Activated CD4-positive, alpha-beta T cell treated with anti-CD3 and anti-CD28 coated beads, Interleukin-2, amount 50 U/mL, for 16 hours (primary cell): Measurements from ENCODE around the gene DSC1.

ENCODE experiments used
- DNase-seq: peaks from one replicate; pipeline ENCODE4 v3.0.0-alpha.2; 2020

DSC1 gene

DNA sequence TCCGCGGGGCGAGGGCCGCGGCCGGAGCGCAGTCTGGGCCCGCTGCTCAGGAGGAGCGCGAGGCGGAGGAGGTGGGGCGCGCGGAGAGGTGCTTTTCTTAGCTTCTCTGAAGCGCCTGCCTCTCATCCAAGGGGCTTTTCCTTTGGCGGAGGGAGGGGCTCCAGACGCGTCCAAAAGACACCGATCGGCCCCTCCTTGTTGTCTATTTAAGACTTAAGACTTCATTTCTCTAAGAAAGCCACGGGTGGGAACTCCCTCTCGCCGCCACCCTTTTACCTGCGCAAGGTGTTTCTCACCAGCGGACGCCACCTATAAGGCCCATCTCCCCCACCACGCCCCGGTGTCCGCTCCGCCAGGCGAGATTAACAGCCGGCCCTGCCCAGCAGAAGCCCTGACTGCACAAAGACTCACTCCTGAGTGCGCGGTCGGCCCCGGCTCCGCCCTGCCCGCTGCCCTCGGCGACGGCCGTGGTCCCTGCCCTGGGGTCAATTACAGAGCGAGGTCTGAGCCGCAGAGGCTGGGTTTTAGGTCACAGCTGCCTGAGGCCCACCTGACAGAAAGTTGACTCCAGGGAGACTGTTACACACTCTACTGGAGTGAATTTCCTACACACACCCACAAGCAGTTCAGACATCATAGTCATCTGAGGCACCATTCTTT, 60.5 kb downstream of the DSC1 start, which contains the start of gene DSC2:
Gene DSC2 (minus strand): TSS at position 397 of the 660 bp plus-strand sequence. CDS start 450 bp downstream, outside the sequence.
- DNase-seq, result no peak

DNA sequence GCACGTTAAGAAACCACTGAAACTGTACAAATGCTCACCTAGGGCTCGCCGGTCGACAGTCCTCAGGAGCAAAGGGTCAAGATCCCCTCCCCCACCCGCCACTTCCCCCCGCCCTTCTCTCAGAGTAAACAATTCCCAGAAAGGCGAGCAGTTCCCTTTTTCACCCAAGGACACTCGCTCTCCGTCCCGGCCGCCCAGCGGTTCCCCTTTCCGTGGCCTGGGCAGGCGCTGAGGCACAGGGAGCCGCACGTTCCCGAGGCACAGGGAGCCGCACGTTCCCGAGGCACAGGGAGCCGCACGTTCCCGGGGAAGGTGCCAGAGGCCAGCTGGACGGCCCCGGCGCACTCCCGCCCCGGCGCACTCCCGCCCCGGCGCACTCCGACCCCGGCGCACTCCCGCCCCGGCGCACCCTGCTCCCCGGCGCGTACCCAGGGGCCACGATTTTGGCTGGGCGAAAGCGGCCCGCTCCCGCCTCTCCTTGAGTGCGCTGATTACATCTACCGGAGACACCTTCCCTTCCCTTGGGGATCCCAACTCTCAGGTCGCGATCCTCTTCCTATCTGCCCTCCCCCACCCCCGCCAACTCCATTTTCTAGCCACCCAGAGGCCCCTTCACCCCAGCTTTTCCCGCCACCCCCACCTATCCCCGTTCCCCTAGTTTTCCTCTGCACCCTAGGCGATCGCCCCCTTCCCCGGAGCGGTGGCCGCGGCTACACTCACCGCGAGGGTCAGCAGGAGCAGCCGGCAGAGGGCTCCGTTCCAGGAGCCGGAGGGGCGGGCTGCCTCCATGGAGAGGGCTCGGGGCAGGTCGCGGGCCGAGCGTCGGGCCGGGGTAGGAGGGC, 61.3 kb downstream of the DSC1 start:
- DNase-seq, result no peak

DNA sequence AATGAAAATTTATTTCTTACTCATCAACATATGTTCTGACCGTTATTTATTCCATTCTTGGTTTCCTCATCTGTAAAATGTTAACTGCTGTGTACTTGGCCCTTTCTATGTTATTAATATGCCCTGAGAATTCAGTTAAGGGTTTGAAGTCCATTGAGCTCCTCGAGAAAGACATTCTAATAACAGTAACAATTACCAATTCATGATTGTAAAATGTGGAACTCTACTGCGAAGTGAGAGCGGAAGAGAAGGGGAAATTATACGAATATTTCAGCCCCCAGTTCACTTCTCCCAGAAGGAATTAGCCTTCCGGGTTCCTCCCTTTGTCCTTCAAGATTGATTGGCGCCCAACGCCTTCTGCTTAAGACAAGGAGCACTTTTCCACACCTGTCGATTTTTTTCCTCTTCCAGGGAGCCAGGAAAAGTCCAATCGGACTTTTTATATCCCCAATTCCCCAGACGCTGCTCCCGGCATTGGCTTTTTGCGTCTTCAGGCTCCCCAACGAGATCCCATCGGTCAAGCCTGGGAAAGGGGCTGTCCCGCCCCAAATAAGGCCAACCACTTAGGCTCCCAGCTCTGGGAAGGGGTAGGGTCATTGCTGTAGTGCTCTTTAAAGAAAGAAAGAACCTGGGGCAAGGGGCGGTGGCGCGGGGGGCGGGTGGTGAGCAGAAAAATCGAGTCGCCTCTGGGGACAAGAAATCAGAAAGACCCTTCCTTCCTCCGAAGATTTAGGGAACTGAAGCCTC, 62.0 kb downstream of the DSC1 start:
- no peak for DNase-seq

DNA sequence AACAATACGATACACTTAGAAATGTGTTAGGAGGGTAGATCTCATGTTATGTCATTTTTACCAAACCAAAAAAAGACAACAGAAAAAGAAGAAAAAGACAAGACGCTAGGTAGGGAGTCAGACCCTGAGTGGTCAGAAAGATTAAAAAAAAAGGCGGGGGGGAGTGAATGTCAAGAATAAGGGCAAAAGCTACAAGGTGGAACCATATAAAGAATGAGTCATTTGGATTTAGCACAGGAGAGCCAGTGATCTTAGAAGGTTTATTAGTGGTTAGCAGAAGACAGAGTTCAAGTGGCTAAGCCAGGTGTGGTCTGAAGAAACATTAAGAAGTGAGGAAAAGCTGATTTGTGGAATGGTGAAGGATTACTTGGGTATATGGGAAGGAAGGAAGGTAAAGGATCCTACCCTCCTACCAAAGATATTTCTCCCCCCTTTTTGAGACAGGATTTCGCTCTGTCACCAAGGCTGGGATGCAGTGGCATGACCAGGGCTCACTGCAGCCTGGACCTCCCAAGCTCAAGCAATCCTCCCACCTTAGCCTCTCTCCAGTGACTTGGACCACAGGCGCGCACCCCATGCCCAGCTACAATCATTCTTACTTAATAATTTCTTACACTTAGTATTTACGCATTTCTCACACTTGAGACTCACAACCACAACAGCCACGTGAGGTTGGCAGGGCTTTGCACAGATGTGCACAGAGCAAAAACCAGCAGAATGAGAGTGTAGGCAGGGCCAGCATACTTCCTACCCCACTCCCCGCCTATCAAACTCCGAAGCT, 63.0 kb downstream of the DSC1 start:
- DNase-seq, result no peak

DNA sequence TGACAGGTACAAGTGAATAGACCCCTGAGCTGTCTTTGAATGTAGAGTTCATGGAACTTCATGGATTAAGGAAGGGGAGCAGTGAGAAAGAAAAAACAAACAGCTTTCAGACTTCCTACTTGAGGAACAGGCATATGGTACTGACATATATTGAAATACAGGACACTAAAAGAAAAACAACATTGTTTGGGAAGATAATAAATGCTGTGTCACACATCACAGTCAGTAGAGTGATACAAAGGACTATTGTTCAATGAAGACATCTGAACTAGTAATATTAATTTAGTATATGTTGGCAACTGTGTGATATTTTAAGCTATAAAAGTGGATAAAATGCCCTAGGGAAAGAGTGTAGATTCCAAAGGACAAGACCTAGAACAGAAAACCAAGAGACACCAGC, 63.8 kb downstream of the DSC1 start:
- no peak for DNase-seq

DNA sequence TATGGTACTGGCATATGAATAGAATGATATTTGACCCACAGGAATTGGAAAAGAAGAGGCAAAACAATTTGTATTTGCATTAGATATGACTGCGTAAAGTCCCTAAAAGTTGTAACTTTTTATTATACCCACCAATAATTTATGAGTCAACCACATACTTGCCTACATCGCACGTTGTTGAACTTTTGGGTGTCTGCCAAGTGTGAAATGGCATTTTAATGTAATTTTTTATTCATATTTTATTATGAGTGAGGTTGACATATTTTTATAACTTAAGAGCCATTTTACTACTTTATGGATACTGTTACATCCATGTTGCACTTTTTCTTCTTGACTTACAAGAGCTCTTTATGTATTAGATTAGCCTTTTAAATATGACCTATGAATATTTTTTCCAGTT, 65.0 kb downstream of the DSC1 start:
- no peak for DNase-seq

DNA sequence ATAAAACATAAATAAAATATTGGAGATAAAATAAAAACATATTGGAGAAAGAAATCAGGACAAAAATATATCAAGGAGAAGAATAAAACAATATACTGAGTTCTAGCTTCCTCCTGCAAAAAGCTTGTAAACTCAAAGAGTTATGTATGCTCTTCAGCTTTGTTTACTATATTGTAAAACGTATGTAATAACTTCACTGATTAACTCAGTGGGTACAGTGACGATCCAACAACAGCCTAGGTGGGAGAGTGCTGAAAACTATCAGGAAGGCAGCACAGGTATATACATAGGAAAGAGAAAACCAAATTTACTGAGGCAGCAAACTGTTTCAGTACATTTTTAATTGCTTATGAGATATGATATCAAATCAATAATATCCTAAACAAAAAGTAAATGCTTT, 68.8 kb downstream of the DSC1 start:
- DNase-seq, result no peak

DNA sequence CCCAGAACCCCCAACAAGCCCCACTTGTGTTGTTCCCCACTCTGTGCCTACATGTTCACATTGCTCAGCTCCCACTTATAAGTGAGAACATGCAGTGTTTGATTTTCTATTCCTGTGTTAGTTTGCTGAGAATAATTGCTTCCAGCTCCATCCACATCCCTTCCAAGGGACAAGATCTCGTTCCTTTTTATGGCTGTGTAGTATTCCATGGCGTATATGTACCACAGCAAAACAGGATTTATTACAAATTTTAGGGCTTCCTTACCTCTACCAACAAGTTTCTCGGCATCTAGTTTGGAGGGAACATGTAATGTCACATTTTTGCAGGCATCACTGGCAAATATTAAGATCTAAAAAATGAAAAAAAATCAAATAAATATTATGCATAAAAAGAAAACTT, 69.4 kb downstream of the DSC1 start:
- DNase-seq, result no peak

DNA sequence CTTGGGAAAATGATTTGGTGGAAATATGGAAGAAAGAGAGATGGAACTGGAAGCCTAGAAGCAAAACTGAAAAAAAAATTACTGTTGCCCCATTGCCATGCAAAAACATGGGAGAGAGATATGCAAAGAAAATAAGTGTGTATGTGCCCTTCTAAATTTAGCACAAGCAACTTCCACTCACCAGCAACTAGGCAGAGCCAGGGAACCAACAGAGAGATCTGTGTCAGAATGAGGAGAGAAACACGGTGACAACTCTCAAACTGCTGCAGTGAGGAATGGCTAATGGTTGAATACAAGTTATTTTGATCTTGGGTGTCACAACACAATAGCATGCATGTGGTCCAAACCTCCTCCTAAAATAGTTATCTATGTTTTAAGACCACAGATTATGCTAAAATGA, 71.3 kb downstream of the DSC1 start:
- no peak for DNase-seq

DNA sequence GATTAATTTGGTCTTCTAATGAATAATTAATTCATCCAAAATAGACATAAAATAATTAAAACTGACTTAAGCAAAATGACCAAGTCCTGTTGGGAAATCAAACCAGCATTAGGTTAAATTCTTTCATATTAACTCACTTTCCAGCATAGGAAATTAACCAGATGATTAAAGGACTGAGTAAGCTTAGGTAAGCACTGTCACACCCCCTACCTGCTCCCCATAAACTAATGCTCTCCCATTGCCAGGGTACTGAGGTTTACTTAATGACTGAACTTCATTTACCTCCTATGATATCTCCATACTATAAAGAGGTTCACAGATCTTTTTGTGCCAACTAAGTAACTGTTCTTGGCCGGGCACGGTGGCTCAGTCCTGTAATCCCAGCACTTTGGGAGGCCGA, 74.1 kb downstream of the DSC1 start:
- DNase-seq, result no peak

DNA sequence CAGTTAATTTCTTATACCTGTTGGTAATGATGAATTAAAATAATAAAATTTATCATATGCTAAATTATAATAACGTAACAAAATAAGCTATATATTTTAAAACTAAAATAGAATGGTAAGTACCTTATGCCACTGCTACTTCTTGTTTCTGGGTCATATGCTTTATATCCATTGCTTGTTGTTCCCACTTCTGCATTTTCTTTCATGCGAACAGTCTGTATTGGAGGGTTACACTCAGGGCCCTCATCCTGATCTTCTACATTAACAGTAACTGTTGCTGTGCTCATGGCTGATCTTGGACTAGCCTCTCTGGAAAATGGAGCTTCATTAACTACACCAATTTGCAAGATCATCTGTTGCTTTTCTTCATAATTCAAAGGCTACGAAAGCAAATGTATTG, 82.7 kb downstream of the DSC1 start:
- no peak for DNase-seq
